ENCODE results near the gene DGKB.

GRCh38 chr7:14483663-14484062, 418.9 kb downstream of the DGKB start:
- TF ChIP-seq EP300 (IDR thresholded peaks at IDR 0.05) (no peak), POLR2AphosphoS5 (IDR thresholded peaks at IDR 0.05) (no peak)

Data from sigmoid colon (tissue), 4 donors.